H1 (cell line): ENCODE data around the gene PRKAR2A. TPM values are rescaled to one million over a fixed set of nuclear protein-coding genes. Genes with fewer than 3 reads are reported as not detected.

ENCODE experiments used
- CTCF ChIA-PET: fragments of 300-600 bp; sonication (Branson Sonifier 250); formaldehyde crosslinking; loops from one replicate; lab custom pipeline; 2021; ENCODE audit not compliant: partially characterized antibody; lab: Charles Lee
- POLR2A ChIA-PET: fragments of 300-600 bp; sonication (Branson Sonifier 250); formaldehyde crosslinking; loops from one replicate; lab custom pipeline; 2021; ENCODE audit warnings: inconsistent platforms; ENCODE audit not compliant: partially characterized antibody; lab: Charles Lee
- DNase-seq, 2 experiments: peaks; one replicate each; pipeline versions ENCODE4 v3.0.0 to v3.0.0-alpha.2; 2010 to 2022; ENCODE audit warnings: low spot score in 2 of 2, low read depth in 1 of 2, mixed read lengths in 1 of 2
- FAIRE-seq: peaks from 2 replicates; lab custom pipeline; 2011; peaks lifted over from hg19 to GRCh38; lab: Jason Lieb, UNC
- H2AFZ ChIP-seq: 2 replicates; pipeline ENCODE4 v1.8.1; 2012; ENCODE audit warnings: low read length, inconsistent platforms
- H2AK5ac ChIP-seq: 2 replicates; pipeline ENCODE4 v1.6.1; 2013; ENCODE audit warnings: low read depth, low read length
- H2BK120ac ChIP-seq: replicated peaks from 2 replicates; pipeline ENCODE3; 2013; ENCODE audit warnings: low read depth, low read length, inconsistent platforms
- H2BK12ac ChIP-seq: 2 replicates; pipeline ENCODE4 v1.6.1; 2013; ENCODE audit warnings: low read depth, low read length
- H2BK15ac ChIP-seq: 2 replicates; pipeline ENCODE4 v1.6.1; 2013; ENCODE audit warnings: low read length
- H2BK20ac ChIP-seq: 2 replicates; pipeline ENCODE4 v1.6.1; 2013; ENCODE audit warnings: low read length
- H2BK5ac ChIP-seq: 2 replicates; pipeline ENCODE4 v1.6.1; 2013; ENCODE audit warnings: low read depth, low read length
- H3K14ac ChIP-seq: 2 replicates; pipeline ENCODE4 v1.6.1; 2013; ENCODE audit warnings: inconsistent platforms; ENCODE audit not compliant: insufficient read length
- H3K18ac ChIP-seq: 2 replicates; pipeline ENCODE4 v1.6.1; 2013; ENCODE audit warnings: low read length; ENCODE audit errors: extremely low read depth
- H3K23ac ChIP-seq: 2 replicates; pipeline ENCODE4 v1.6.1; 2013; ENCODE audit warnings: inconsistent platforms; ENCODE audit not compliant: insufficient read length
- H3K23me2 ChIP-seq: 2 replicates; pipeline ENCODE4 v1.6.1; 2013; ENCODE audit warnings: low read depth, low read length
- H3K27ac ChIP-seq: 2 replicates; pipeline ENCODE4 v1.6.1; 2011; ENCODE audit warnings: low read depth, low read length, inconsistent platforms
- H3K27me3 ChIP-seq, 4 experiments: replicated peaks in 1 of 4; 1 replicate in 1 of 4; 2 replicates in 3 of 4; pipeline versions ENCODE4 v1.6.1 to v1.8.1; 2011 to 2013; ENCODE audit warnings: low read length in 3 of 4, mild to moderate bottlenecking in 3 of 4, inconsistent platforms in 2 of 4, mixed read lengths in 2 of 4, moderate library complexity in 1 of 4; ENCODE audit not compliant: control insufficient read depth in 3 of 4, insufficient read depth in 3 of 4; ENCODE audit errors: extremely low read depth in 1 of 4
- H3K36me3 ChIP-seq, 4 experiments: 2 replicates each; pipeline versions ENCODE4 v1.6.1 to v1.8.1; 2011 to 2013; ENCODE audit warnings: mild to moderate bottlenecking in 4 of 4, low read length in 3 of 4, moderate library complexity in 2 of 4, control low read depth in 1 of 4, inconsistent platforms in 1 of 4; ENCODE audit not compliant: insufficient read depth in 4 of 4, control insufficient read depth in 2 of 4
- H3K4ac ChIP-seq: replicated peaks from 2 replicates; pipeline ENCODE3; 2013; ENCODE audit warnings: low read length, low read depth, mixed read lengths, inconsistent platforms; ENCODE audit not compliant: insufficient read length
- H3K4me1 ChIP-seq, 4 experiments: replicated peaks in 1 of 4; 1 replicate in 1 of 4; 2 replicates in 3 of 4; pipeline versions ENCODE4 v1.6.1 to v1.8.1; 2011 to 2013; ENCODE audit warnings: low read length in 3 of 4, inconsistent platforms in 2 of 4, mixed read lengths in 1 of 4; ENCODE audit not compliant: insufficient read depth in 4 of 4, control insufficient read depth in 3 of 4
- H3K4me2 ChIP-seq, 2 experiments: 2 replicates each; pipeline versions ENCODE4 v1.6.1 to v1.8.1; 2011 to 2013; ENCODE audit warnings: low read depth in 2 of 2, low read length in 2 of 2, control low read depth in 1 of 2, inconsistent platforms in 1 of 2, mild to moderate bottlenecking in 1 of 2; ENCODE audit not compliant: insufficient read depth in 1 of 2
- H3K4me3 ChIP-seq, 4 experiments: fragments of 200-600, 300-600 bp in 1 of 4; sonication (generic), shearing (Covaris generic), sonication (Bioruptor Twin) in 1 of 4; 2 replicates each; pipeline versions ENCODE4 v1.5.1 to v1.8.1; 2011 to 2016; ENCODE audit warnings: low read length in 4 of 4, low read depth in 3 of 4, control low read depth in 2 of 4, inconsistent platforms in 2 of 4, mild to moderate bottlenecking in 2 of 4, mixed read lengths in 1 of 4, moderate library complexity in 1 of 4; ENCODE audit not compliant: insufficient read depth in 2 of 4; ENCODE audit errors: extremely low read depth in 1 of 4
- H3K56ac ChIP-seq: replicated peaks from 2 replicates; pipeline ENCODE3; 2013; ENCODE audit warnings: low read depth, mild to moderate bottlenecking, mixed read lengths, low read length, inconsistent platforms; ENCODE audit not compliant: insufficient read length
- H3K79me1 ChIP-seq: 2 replicates; pipeline ENCODE4 v1.6.1; 2013; ENCODE audit warnings: low read depth, low read length, control low read depth
- H3K79me2 ChIP-seq, 2 experiments: 2 replicates each; pipeline versions ENCODE4 v1.6.1 to v1.8.1; 2012 to 2013; ENCODE audit warnings: low read length in 2 of 2, mild to moderate bottlenecking in 2 of 2, inconsistent platforms in 1 of 2; ENCODE audit not compliant: insufficient read depth in 2 of 2, control insufficient read depth in 1 of 2
- H3K9ac ChIP-seq, 4 experiments: replicated peaks in 1 of 4; 1 replicate in 1 of 4; 2 replicates in 3 of 4; pipeline versions ENCODE4 v1.6.1 to v1.8.1; 2011 to 2013; ENCODE audit warnings: low read depth in 3 of 4, low read length in 3 of 4, control low read depth in 2 of 4, mild to moderate bottlenecking in 2 of 4, moderate library complexity in 2 of 4, inconsistent platforms in 1 of 4; ENCODE audit errors: extremely low read depth in 1 of 4
- H3K9me3 ChIP-seq, 2 experiments: 2 replicates each; pipeline versions ENCODE4 v1.6.1 to v1.8.1; 2012 to 2013; ENCODE audit warnings: mild to moderate bottlenecking in 2 of 2, moderate library complexity in 2 of 2, control low read depth in 1 of 2, inconsistent platforms in 1 of 2, low read depth in 1 of 2, low read length in 1 of 2, mixed read lengths in 1 of 2; ENCODE audit not compliant: insufficient read depth in 2 of 2
- H4K20me1 ChIP-seq, 2 experiments: replicated peaks in 1 of 2; 2 replicates each; pipeline versions ENCODE3 to v1.8.1; 2011 to 2013; ENCODE audit warnings: inconsistent platforms in 2 of 2, low read length in 2 of 2, mild to moderate bottlenecking in 1 of 2; ENCODE audit not compliant: insufficient read depth in 2 of 2, control insufficient read depth in 1 of 2
- H4K5ac ChIP-seq: 2 replicates; pipeline ENCODE4 v1.6.1; 2013; ENCODE audit warnings: low read length, low read depth, mixed read lengths, inconsistent platforms; ENCODE audit not compliant: insufficient read length
- H4K8ac ChIP-seq: 2 replicates; pipeline ENCODE4 v1.8.0; 2013; ENCODE audit warnings: mild to moderate bottlenecking, moderate library complexity, low read length, inconsistent platforms; ENCODE audit not compliant: insufficient read depth; ENCODE audit errors: extremely low read depth
- H4K91ac ChIP-seq: replicated peaks from 2 replicates; pipeline ENCODE3; 2013; ENCODE audit warnings: low read length, mixed read lengths, inconsistent platforms; ENCODE audit not compliant: insufficient read length
- BCL11A ChIP-seq, 2 experiments: IDR thresholded peaks; one replicate each; pipeline ENCODE4 v1.6.1; 2011; ENCODE audit warnings: low read depth in 2 of 2, low read length in 2 of 2, mild to moderate bottlenecking in 2 of 2
- CHD1 ChIP-seq: IDR thresholded peaks from 2 replicates; pipeline ENCODE4 v1.6.1; 2012; ENCODE audit warnings: low read depth, low read length, improper control_type of control experiment
- EGR1 ChIP-seq: IDR thresholded peaks from 2 replicates; pipeline ENCODE4 v1.6.1; 2011; ENCODE audit warnings: low read depth, low read length, borderline replicate concordance
- HDAC2 ChIP-seq, 2 experiments: fragments of 300-600 bp in 1 of 2; sonication (generic) in 1 of 2; IDR thresholded peaks; 2 replicates each; pipeline ENCODE4 v1.6.1; 2011 to 2012; ENCODE audit warnings: low read depth in 2 of 2, low read length in 2 of 2, mild to moderate bottlenecking in 2 of 2, moderate library complexity in 2 of 2, borderline replicate concordance in 1 of 2, inconsistent platforms in 1 of 2
- JUN ChIP-seq: IDR thresholded peaks from 2 replicates; pipeline ENCODE4 v1.6.1; 2011; ENCODE audit warnings: low read depth, mild to moderate bottlenecking, improper control_type of control experiment, low read length
- KDM5A ChIP-seq: fragments of 200-600 bp; IDR thresholded peaks from 2 replicates; pipeline ENCODE4 v1.7.1; 2012; ENCODE audit warnings: mild to moderate bottlenecking, low read length, inconsistent platforms, mixed read lengths
- PHF8 ChIP-seq: fragments of 200-600 bp; sonication (generic); conservative IDR thresholded peaks from 2 replicates; pipeline ENCODE4 v1.7.1; 2012; ENCODE audit warnings: low read depth, mild to moderate bottlenecking, inconsistent platforms, low read length, moderate library complexity
- POLR2A ChIP-seq, 2 experiments: IDR thresholded peaks; 1 replicate in 1 of 2; 2 replicates in 1 of 2; pipeline ENCODE4 v1.6.1; 2011; ENCODE audit warnings: low read depth in 2 of 2, low read length in 2 of 2, mild to moderate bottlenecking in 2 of 2; ENCODE audit errors: control extremely low read depth in 1 of 2
- POLR2AphosphoS5 ChIP-seq: IDR thresholded peaks from 2 replicates; pipeline ENCODE4 v1.6.1; 2011; ENCODE audit warnings: low read depth, low read length
- RAD21 ChIP-seq, 2 experiments: IDR thresholded peaks in 1 of 2; conservative IDR thresholded peaks in 1 of 2; 2 replicates each; pipeline ENCODE4 v1.6.1; 2011; ENCODE audit warnings: low read depth in 2 of 2, low read length in 2 of 2, improper control_type of control experiment in 1 of 2, inconsistent platforms in 1 of 2, mild to moderate bottlenecking in 1 of 2, moderate library complexity in 1 of 2
- RXRA ChIP-seq: IDR thresholded peaks from 2 replicates; pipeline ENCODE4 v1.6.1; 2011; ENCODE audit warnings: low read depth, mild to moderate bottlenecking, low read length, moderate library complexity; ENCODE audit not compliant: insufficient read depth
- SIN3A ChIP-seq, 2 experiments: IDR thresholded peaks in 1 of 2; conservative IDR thresholded peaks in 1 of 2; 2 replicates each; pipeline ENCODE4 v1.6.1; 2011 to 2012; ENCODE audit warnings: low read length in 2 of 2, improper control_type of control experiment in 1 of 2, low read depth in 1 of 2, mild to moderate bottlenecking in 1 of 2
- SIRT6 ChIP-seq: IDR thresholded peaks from one replicate; pipeline ENCODE4 v1.7.1; 2012; ENCODE audit warnings: low read length, inconsistent platforms
- TBP ChIP-seq: IDR thresholded peaks from 2 replicates; pipeline ENCODE4 v1.6.1; 2011; ENCODE audit warnings: low read depth, low read length, improper control_type of control experiment
- ZNF274 ChIP-seq: IDR thresholded peaks from 2 replicates; pipeline ENCODE4 v1.7.0; 2012; ENCODE audit warnings: low read length, borderline replicate concordance; ENCODE audit errors: extremely low read depth
- WGBS, 2 experiments: shearing (Covaris generic) in 1 of 2; methylation state at CpG; one replicate each; pipeline versions ENCODE4 v1.1.6 to v1.1.7; 2013 to 2015; ENCODE audit warnings: low lambda C conversion rate in 2 of 2, mixed read lengths in 2 of 2, inconsistent platforms in 1 of 2, low coverage in 1 of 2, missing lambda C conversion rate in 1 of 2; ENCODE audit not compliant: insufficient replicate concordance in 2 of 2, insufficient coverage in 1 of 2, insufficient read length in 1 of 2; ENCODE audit errors: extremely low coverage in 1 of 2, missing lambda C conversion rate in 1 of 2; 5-methylcytosine and 5-hydroxymethylcytosine counted together
- polyA plus RNA-seq, 7 experiments: library from polyadenylated mRNA; depleted of rRNA in 3 of 7; stranded (reverse) in 5 of 7; unstranded in 2 of 7; fragments of >200 nt in 5 of 7; fragments of 200-250 nt in 2 of 7; gene quantifications; 1 replicate in 5 of 7; 2 replicates in 1 of 7; 4 replicates in 1 of 7; pipeline versions ENCODE4 v1.2.1 to v1.2.3, GENCODE V29; 2011 to 2013; ENCODE audit warnings: missing spikeins in 2 of 7, mixed read lengths in 2 of 7
- total RNA-seq: library from RNA; stranded (reverse); fragmentation: NEBNext Ultra II Directional; extraction: Animal tissue kit (Norgen Biotek cat#: 25700); gene quantifications from 2 replicates; pipeline ENCODE4 v1.2.1, GENCODE V29; 2021

The PRKAR2A gene
- total and polyA plus RNA-seq, 2 of the 8 experiments (the other 6 are each of a cell fraction or from before 2014, with no cell fraction given) = 6.3 to 42.4 TPM

DNA sequence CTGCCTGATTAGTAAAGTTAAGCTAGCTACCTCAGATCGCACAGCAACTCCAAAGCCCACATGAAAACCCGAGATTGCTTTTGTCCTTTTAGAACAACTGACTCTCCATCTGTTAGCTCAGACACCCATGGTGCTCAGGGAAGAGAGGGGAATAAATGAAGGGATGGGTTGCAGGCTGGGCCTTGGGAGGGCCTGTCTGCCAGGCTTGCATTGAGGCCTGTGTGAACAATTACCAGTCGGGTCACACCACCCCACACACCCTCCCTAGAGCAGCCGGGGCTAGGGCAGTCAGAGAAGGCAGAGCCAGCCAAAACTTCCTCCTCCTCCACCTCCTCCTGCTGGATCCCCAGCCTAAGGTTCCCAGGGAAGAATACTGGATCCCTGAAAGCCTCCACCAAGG, 8.8 kb upstream of the PRKAR2A start:
- Histone ChIP-seq H2BK12ac (no peak overlapping the region), H3K79me1 (no peaks in the 10 kb centered on the region), H3K79me2 (no peaks in the 10 kb centered on the region), H3K9ac (no peak overlapping the region), H4K8ac (peak overlapping the region; percentile 51; the same call in 1 of the 2 replicates), H2AFZ (no peak overlapping the region), H2BK20ac (no peak overlapping the region), H3K4me3 (no peak overlapping the region), H3K9me3 (no peaks in the 10 kb centered on the region), H3K14ac (no peak overlapping the region), H3K56ac (no peak overlapping the region), H3K4me1 (no peaks in the 10 kb centered on the region; a peak in 1 of 7 replicates), H3K23me2 (no peaks in the 10 kb centered on the region), H3K4me2 (no peak overlapping the region), H3K36me3 (no peaks in the 10 kb centered on the region), H3K4ac (no peak overlapping the region), H3K27ac (no peak overlapping the region), H4K91ac (no peak overlapping the region), H2BK15ac (no peak overlapping the region), H3K18ac (no peak overlapping the region), H4K5ac (no peak overlapping the region), H3K27me3 (no peaks in the 10 kb centered on the region; a peak in 1 of 7 replicates), H2BK5ac (no peak overlapping the region), H3K23ac (no peak overlapping the region), H2BK120ac (no peak overlapping the region), H2AK5ac (no peak overlapping the region), H4K20me1 (no peaks in the 10 kb centered on the region)
- WGBS, 2 experiments = 76% methylated on average over 4 of the region's 4 CpGs; no CpG with 5 or more reads in 1 of the 2 experiments
- CTCF ChIA-PET = interaction anchor here (0.7 to 3.2 kb wide), 5 partner anchors 15 to 116 kb away, joined by 3 to 11 read pairs (median 3); no protein-coding TSS in a partner anchor
- DNase-seq = no peak
- FAIRE-seq = no peak
- POLR2A ChIA-PET = no interaction called here
- TF ChIP-seq EGR1 = no peak
- TF ChIP-seq JUN = no peak
- no peak for TF ChIP-seq POLR2AphosphoS5
- no peak for TF ChIP-seq POLR2A (IDR thresholded peaks at IDR 0.05; ENCODE audit: control extremely low read depth in 1 of 2, low read depth in 2 of 2, low read length in 2 of 2)
- no peak for TF ChIP-seq TBP
- no peak for TF ChIP-seq PHF8
- TF ChIP-seq HDAC2 (IDR thresholded peaks at IDR 0.05; ENCODE audit: borderline replicate concordance in 1 of 2, low read depth in 2 of 2, low read length in 2 of 2) = no peak
- no peak for TF ChIP-seq ZNF274
- no peak for TF ChIP-seq BCL11A (IDR thresholded peaks at IDR 0.05; ENCODE audit: low read depth in 2 of 2, low read length in 2 of 2)
- TF ChIP-seq CHD1 = no peak
- TF ChIP-seq SIN3A (conservative IDR thresholded peaks at IDR 0.05 in 1 of 2, IDR thresholded peaks at IDR 0.05 in 1 of 2; ENCODE audit: low read depth in 1 of 2, low read length in 2 of 2) = no peak
- no peak for TF ChIP-seq SIRT6
- no peak for TF ChIP-seq KDM5A
- no peak for TF ChIP-seq RXRA
- no peak for TF ChIP-seq RAD21 (IDR thresholded peaks at IDR 0.05 in 1 of 2, conservative IDR thresholded peaks at IDR 0.05 in 1 of 2; ENCODE audit: low read depth in 2 of 2, low read length in 2 of 2)
